ENCODE results near the gene VHLL. TPM values are rescaled to one million over a fixed set of nuclear protein-coding genes. Genes with fewer than 3 reads are reported as not detected.

Gene VHLL
- total and polyA plus RNA-seq, 2 of the 13 experiments (the other 11 are each of a cell fraction or from before 2014, with no cell fraction given): 0.24 TPM; not detected in 1

DNA sequence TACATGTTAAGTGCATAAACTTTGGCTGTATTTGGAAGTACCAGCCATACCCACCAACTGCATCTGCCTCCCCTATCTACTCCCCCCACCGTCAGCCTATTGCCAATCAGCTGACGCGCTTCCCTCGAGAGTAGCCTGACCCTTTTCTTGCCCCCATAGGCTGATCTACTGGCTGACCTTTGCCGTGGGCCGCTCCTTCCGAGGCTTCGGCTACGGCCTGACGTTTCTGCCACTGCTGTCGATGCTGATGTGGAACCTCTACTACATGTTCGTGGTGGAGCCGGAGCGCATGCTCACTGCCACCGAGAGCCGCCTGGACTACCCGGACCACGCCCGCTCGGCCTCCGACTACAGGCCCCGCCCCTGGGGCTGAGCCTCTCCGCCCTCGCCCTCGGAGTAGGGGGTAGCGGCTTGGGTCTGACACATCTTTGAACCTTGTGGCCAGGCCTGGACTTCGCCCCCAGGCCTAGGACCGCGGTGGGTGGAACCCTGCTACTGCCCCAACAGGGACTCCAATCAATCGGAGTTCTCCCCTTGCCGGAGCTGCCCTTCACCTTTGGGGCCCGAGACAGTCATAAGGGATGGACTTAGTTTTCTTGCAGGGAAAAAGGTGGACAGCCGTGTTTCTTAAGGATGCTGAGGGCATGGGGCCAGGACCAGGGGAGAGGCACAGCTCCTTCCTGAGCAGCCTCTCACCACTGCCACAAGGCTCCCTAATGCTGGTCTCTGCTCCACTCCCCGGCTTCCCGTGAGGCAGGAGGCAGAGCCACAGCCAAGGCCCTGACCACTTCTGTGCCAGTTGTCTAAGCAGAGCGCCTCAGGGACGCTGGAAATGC lies 7.7 kb downstream of the VHLL start (continued):
- TF ChIP-seq, protein P1, sequence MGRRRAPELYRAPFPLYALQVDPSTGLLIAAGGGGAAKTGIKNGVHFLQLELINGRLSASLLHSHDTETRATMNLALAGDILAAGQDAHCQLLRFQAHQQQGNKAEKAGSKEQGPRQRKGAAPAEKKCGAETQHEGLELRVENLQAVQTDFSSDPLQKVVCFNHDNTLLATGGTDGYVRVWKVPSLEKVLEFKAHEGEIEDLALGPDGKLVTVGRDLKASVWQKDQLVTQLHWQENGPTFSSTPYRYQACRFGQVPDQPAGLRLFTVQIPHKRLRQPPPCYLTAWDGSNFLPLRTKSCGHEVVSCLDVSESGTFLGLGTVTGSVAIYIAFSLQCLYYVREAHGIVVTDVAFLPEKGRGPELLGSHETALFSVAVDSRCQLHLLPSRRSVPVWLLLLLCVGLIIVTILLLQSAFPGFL (CRISPR knock-in tag; IDR thresholded peaks at IDR 0.05): no peak
- peak; percentile 70; the same call in 1 of the 2 replicates for TF ChIP-seq ZNF317 (CRISPR knock-in tag; IDR thresholded peaks at IDR 0.05)
- TF ChIP-seq ZNF263 (CRISPR knock-in tag; IDR thresholded peaks at IDR 0.05): no peak; the same call in 1 of the 2 replicates
- TF ChIP-seq, protein P2, sequence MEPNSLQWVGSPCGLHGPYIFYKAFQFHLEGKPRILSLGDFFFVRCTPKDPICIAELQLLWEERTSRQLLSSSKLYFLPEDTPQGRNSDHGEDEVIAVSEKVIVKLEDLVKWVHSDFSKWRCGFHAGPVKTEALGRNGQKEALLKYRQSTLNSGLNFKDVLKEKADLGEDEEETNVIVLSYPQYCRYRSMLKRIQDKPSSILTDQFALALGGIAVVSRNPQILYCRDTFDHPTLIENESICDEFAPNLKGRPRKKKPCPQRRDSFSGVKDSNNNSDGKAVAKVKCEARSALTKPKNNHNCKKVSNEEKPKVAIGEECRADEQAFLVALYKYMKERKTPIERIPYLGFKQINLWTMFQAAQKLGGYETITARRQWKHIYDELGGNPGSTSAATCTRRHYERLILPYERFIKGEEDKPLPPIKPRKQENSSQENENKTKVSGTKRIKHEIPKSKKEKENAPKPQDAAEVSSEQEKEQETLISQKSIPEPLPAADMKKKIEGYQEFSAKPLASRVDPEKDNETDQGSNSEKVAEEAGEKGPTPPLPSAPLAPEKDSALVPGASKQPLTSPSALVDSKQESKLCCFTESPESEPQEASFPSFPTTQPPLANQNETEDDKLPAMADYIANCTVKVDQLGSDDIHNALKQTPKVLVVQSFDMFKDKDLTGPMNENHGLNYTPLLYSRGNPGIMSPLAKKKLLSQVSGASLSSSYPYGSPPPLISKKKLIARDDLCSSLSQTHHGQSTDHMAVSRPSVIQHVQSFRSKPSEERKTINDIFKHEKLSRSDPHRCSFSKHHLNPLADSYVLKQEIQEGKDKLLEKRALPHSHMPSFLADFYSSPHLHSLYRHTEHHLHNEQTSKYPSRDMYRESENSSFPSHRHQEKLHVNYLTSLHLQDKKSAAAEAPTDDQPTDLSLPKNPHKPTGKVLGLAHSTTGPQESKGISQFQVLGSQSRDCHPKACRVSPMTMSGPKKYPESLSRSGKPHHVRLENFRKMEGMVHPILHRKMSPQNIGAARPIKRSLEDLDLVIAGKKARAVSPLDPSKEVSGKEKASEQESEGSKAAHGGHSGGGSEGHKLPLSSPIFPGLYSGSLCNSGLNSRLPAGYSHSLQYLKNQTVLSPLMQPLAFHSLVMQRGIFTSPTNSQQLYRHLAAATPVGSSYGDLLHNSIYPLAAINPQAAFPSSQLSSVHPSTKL (CRISPR knock-in tag; IDR thresholded peaks at IDR 0.05): peak; percentile 61
- no peak for TF ChIP-seq FOXA1 (IDR thresholded peaks at IDR 0.05)
- TF ChIP-seq FOXA1 (CRISPR knock-in tag; IDR thresholded peaks at IDR 0.05): no peak
- TF ChIP-seq KDM5B (CRISPR knock-in tag; IDR thresholded peaks at IDR 0.05; ENCODE audit: borderline replicate concordance): peak; percentile 84
- TF ChIP-seq ZNF879 (CRISPR knock-in tag; IDR thresholded peaks at IDR 0.05): no peak
- TF ChIP-seq, protein P3, sequence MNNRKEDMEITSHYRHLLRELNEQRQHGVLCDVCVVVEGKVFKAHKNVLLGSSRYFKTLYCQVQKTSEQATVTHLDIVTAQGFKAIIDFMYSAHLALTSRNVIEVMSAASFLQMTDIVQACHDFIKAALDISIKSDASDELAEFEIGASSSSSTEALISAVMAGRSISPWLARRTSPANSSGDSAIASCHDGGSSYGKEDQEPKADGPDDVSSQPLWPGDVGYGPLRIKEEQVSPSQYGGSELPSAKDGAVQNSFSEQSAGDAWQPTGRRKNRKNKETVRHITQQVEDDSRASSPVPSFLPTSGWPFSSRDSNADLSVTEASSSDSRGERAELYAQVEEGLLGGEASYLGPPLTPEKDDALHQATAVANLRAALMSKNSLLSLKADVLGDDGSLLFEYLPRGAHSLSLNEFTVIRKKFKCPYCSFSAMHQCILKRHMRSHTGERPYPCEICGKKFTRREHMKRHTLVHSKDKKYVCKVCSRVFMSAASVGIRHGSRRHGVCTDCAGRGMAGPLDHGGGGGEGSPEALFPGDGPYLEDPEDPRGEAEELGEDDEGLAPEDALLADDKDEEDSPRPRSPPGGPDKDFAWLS (CRISPR knock-in tag; IDR thresholded peaks at IDR 0.05; ENCODE audit: borderline replicate concordance): no peak
- no peak for TF ChIP-seq FLYWCH1 (CRISPR knock-in tag; IDR thresholded peaks at IDR 0.05)
- TF ChIP-seq NCOR1 (IDR thresholded peaks at IDR 0.05; ENCODE audit: borderline replicate concordance, low read length): peak; percentile 84
- TF ChIP-seq ZNF749 (CRISPR knock-in tag; IDR thresholded peaks at IDR 0.05; ENCODE audit: borderline replicate concordance): peak; percentile 84; the same call in 1 of the 2 replicates
- peak; percentile 74 for TF ChIP-seq RBM22 (optimal IDR thresholded peaks at IDR 0.05; ENCODE audit: low read length)
- TF ChIP-seq SRY (CRISPR knock-in tag; IDR thresholded peaks at IDR 0.05): peak; percentile 75
- peak; percentile 86 for TF ChIP-seq AGO2 (optimal IDR thresholded peaks at IDR 0.05; ENCODE audit: low read depth, low read length)
- peak; percentile 78 for TF ChIP-seq SALL1 (CRISPR knock-in tag; IDR thresholded peaks at IDR 0.05)
- peak; percentile 56 for TF ChIP-seq FOXA3 (CRISPR knock-in tag; IDR thresholded peaks at IDR 0.05)
- TF ChIP-seq, protein P4, sequence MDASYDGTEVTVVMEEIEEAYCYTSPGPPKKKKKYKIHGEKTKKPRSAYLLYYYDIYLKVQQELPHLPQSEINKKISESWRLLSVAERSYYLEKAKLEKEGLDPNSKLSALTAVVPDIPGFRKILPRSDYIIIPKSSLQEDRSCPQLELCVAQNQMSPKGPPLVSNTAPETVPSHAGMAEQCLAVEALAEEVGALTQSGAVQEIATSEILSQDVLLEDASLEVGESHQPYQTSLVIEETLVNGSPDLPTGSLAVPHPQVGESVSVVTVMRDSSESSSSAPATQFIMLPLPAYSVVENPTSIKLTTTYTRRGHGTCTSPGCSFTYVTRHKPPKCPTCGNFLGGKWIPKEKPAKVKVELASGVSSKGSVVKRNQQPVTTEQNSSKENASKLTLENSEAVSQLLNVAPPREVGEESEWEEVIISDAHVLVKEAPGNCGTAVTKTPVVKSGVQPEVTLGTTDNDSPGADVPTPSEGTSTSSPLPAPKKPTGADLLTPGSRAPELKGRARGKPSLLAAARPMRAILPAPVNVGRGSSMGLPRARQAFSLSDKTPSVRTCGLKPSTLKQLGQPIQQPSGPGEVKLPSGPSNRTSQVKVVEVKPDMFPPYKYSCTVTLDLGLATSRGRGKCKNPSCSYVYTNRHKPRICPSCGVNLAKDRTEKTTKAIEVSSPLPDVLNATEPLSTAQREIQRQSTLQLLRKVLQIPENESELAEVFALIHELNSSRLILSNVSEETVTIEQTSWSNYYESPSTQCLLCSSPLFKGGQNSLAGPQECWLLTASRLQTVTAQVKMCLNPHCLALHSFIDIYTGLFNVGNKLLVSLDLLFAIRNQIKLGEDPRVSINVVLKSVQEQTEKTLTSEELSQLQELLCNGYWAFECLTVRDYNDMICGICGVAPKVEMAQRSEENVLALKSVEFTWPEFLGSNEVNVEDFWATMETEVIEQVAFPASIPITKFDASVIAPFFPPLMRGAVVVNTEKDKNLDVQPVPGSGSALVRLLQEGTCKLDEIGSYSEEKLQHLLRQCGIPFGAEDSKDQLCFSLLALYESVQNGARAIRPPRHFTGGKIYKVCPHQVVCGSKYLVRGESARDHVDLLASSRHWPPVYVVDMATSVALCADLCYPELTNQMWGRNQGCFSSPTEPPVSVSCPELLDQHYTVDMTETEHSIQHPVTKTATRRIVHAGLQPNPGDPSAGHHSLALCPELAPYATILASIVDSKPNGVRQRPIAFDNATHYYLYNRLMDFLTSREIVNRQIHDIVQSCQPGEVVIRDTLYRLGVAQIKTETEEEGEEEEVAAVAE (CRISPR knock-in tag; IDR thresholded peaks at IDR 0.05; ENCODE audit: borderline replicate concordance): peak; percentile 59; the same call in 1 of the 2 replicates
- TF ChIP-seq KAT8 (CRISPR knock-in tag; IDR thresholded peaks at IDR 0.05): peak; percentile 83
